Measurements from ENCODE around the gene KCNT2. TPM values are rescaled to one million over a fixed set of nuclear protein-coding genes. Genes with fewer than 3 reads are reported as not detected.

KCNT2 gene
- total and polyA plus RNA-seq, 4 donors: 11.2 to 43.1 (median 23.3) TPM

DNA sequence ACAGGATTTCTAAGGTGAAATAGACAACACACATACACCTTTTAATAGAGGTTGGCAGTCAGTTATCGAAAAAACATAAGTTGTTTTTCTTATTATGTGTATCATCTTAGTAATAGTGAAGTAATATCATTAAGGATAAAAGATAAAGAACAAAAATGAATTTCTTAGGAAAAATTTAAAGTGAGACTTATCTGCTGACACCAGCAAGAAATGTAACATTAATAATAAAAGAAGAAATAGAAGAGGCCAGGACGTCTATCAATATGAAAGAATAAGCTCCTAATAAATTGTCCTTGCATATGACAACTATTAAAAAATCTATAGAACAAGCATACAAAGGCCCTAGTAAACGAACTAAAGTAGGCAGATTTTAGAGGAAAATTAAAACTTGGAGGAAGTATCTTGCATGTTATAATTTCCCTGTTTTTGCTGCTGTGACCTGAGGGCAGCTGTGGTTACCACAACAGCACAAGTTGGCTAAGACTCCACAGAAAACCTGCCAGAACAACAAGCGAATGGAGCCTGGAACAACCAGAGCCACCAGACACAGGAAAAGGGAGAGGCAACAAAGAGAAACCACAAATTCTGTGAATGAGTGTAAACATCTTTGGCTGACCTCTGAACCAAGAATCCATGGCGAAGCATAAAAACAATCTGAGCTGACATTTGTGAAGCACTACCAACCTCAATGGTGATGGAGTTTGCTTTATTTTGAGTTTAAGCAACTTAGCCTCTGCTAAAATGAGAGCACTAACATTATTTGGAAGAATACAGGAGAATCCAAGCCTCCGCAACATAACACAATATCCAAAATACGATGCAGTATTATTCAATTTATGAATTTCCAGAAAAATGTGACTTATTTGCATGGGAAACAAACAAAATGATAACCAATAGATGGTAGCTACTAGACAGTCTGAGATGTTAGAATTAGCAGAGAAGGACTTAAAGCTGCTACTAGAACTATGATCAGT lies 207.5 kb downstream of the KCNT2 start:
- H3K4me1 ChIP-seq (ENCODE audit: control insufficient read depth, insufficient read depth, low read length): no peaks in the 10 kb centered on the region
- H3K4me3 ChIP-seq (ENCODE audit: low read depth, low read length): no peak overlapping the region
- H3K9me3 ChIP-seq (ENCODE audit: control insufficient read depth, insufficient read depth, low read length): no peaks in the 10 kb centered on the region
- 52% methylated on average over 2 of the region's 7 CpGs for whole genome bisulfite sequencing (ENCODE audit: insufficient coverage)
- H3K27ac ChIP-seq (ENCODE audit: low read depth, low read length): no peak overlapping the region
- peak in 1 of 6 donors; percentile 22 for DNase-seq (ENCODE audit: low read depth in 4 of 6, low spot score in 6 of 6)
- H3K27me3 ChIP-seq (ENCODE audit: control insufficient read depth, insufficient read depth, low read length): no peaks in the 10 kb centered on the region
- H3K36me3 ChIP-seq (ENCODE audit: control insufficient read depth, insufficient read depth, low read length): no peaks in the 10 kb centered on the region

DNA sequence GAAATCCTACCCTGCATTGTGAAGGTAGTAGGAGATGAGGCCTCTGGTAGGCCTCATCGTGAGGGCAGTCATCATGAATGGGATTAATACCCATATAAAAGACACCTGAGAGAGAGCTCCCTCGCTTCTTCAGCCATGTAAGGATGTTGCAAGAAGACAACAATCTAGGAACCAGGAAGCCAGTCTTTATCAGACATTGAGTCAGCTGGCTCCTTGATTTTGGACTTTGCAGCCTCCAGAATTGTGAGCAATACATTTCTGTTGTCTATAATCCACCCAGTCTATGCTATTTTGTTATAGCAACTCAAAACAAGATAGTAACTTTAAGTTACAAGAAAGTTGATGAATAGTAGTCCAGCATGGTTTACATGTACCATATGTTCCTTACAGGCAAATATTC lies 208.5 kb downstream of the KCNT2 start:
- Histone ChIP-seq H3K4me3 (ENCODE audit: low read depth, low read length) (no peak overlapping the region), H3K27ac (ENCODE audit: low read depth, low read length) (no peak overlapping the region), H3K4me1 (ENCODE audit: control insufficient read depth, insufficient read depth, low read length) (no peaks in the 10 kb centered on the region), H3K36me3 (ENCODE audit: control insufficient read depth, insufficient read depth, low read length) (no peaks in the 10 kb centered on the region), H3K9me3 (ENCODE audit: control insufficient read depth, insufficient read depth, low read length) (no peaks in the 10 kb centered on the region), H3K27me3 (ENCODE audit: control insufficient read depth, insufficient read depth, low read length) (no peaks in the 10 kb centered on the region)
- WGBS (ENCODE audit: insufficient coverage): 100% methylated on average over 1 of the region's 2 CpGs
- DNase-seq (ENCODE audit: low read depth in 4 of 6, low spot score in 6 of 6): no peak

DNA sequence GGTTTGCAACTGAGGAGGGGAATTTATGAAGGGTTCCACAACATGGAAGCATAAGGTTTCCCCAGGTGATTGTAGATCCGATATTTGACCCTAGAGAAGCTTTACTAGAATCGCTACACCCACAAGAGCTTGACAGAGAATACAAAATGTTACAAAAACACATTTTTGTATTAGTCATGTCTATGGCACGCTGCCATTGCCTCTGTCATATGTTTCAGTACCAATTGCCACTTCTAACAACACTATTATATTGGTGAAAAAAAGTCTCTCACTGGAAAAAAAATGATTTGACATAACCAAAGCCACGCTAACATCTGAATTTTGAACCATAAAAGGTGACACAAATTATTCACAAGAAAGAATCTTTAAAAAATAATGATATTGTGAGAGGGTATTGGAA lies 214.5 kb downstream of the KCNT2 start:
- Histone ChIP-seq H3K9me3 (ENCODE audit: control insufficient read depth, insufficient read depth, low read length) (no peaks in the 10 kb centered on the region), H3K4me1 (ENCODE audit: control insufficient read depth, insufficient read depth, low read length) (no peaks in the 10 kb centered on the region), H3K4me3 (ENCODE audit: low read depth, low read length) (no peak overlapping the region), H3K36me3 (ENCODE audit: control insufficient read depth, insufficient read depth, low read length) (no peaks in the 10 kb centered on the region), H3K27ac (ENCODE audit: low read depth, low read length) (no peak overlapping the region), H3K27me3 (ENCODE audit: control insufficient read depth, insufficient read depth, low read length) (no peaks in the 10 kb centered on the region)
- no peak for DNase-seq (ENCODE audit: low read depth in 4 of 6, low spot score in 6 of 6)
- 100% methylated on average over 2 of the region's 4 CpGs for WGBS (ENCODE audit: insufficient coverage)

DNA sequence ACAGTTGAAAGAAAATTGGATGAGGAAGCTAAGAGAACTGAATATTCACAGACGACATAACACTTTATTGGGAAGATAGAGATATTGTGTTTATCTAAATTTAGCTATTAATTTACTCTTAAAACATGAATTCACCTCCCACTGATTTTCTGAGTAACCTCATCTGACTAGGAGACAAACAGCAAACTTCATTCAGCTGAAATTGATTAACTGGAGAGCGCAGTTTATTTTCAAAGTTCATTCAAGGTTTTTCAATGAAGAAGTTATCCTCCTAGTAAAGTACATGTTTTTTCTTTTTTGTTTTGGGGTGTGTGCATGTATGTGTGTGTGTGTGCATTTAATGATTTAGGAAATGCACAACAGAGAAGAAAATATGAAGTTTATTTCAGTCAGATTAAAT lies 215.0 kb downstream of the KCNT2 start:
- no peak overlapping the region for H3K27ac ChIP-seq (ENCODE audit: low read depth, low read length)
- no peaks in the 10 kb centered on the region for H3K9me3 ChIP-seq (ENCODE audit: control insufficient read depth, insufficient read depth, low read length)
- no peaks in the 10 kb centered on the region for H3K4me1 ChIP-seq (ENCODE audit: control insufficient read depth, insufficient read depth, low read length)
- WGBS (ENCODE audit: insufficient coverage): no CpG with 5 or more reads among the region's 2 CpGs
- DNase-seq (ENCODE audit: low read depth in 4 of 6, low spot score in 6 of 6): no peak
- H3K36me3 ChIP-seq (ENCODE audit: control insufficient read depth, insufficient read depth, low read length): no peaks in the 10 kb centered on the region
- H3K27me3 ChIP-seq (ENCODE audit: control insufficient read depth, insufficient read depth, low read length): no peaks in the 10 kb centered on the region
- H3K4me3 ChIP-seq (ENCODE audit: low read depth, low read length): no peak overlapping the region

DNA sequence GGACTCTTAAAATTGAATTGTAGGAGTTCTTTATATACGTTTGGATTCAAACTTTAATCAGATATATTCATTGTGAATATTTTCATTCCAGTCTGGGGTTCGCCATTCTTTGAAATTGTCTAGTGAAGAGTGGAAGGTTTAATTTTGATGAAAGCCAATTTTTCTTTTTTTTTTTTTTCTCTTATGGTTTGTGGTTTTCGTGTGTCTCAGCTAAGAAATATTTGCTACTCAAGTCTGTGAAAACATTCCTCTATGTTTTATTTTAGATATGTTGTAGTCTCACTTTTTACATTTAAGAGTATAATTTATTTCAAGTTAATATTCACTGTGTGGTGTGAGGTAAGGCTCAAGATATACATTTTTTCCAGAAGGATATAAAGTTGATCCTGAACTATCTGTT lies 220.5 kb downstream of the KCNT2 start:
- no peak overlapping the region for H3K4me3 ChIP-seq (ENCODE audit: low read depth, low read length)
- WGBS (ENCODE audit: insufficient coverage): no CpG with 5 or more reads among the region's 3 CpGs
- H3K36me3 ChIP-seq (ENCODE audit: control insufficient read depth, insufficient read depth, low read length): no peaks in the 10 kb centered on the region
- no peak overlapping the region for H3K27ac ChIP-seq (ENCODE audit: low read depth, low read length)
- no peaks in the 10 kb centered on the region for H3K27me3 ChIP-seq (ENCODE audit: control insufficient read depth, insufficient read depth, low read length)
- H3K4me1 ChIP-seq (ENCODE audit: control insufficient read depth, insufficient read depth, low read length): no peaks in the 10 kb centered on the region
- no peak for DNase-seq (ENCODE audit: low read depth in 4 of 6, low spot score in 6 of 6)
- H3K9me3 ChIP-seq (ENCODE audit: control insufficient read depth, insufficient read depth, low read length): no peaks in the 10 kb centered on the region

DNA sequence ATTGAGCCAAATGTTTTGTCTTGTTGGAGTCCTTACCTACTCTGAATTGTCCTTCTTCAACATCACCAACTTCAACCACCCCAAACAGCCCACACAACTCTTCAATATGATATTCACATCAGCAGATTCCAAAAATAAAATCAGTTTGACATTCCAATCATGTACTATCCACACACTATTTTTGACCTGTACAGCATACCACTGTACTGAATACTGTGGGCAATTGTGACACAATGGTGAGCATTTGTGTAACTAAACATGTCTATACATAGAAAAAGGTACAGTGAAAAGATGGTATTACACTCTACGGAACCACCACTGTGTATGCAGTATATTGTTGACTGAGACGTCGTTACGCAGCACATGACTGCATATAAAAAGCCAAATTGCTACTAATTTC lies 223.1 kb downstream of the KCNT2 start:
- no peaks in the 10 kb centered on the region for H3K27me3 ChIP-seq (ENCODE audit: control insufficient read depth, insufficient read depth, low read length)
- no peak overlapping the region for H3K4me3 ChIP-seq (ENCODE audit: low read depth, low read length)
- no peaks in the 10 kb centered on the region for H3K36me3 ChIP-seq (ENCODE audit: control insufficient read depth, insufficient read depth, low read length)
- no peaks in the 10 kb centered on the region for H3K4me1 ChIP-seq (ENCODE audit: control insufficient read depth, insufficient read depth, low read length)
- WGBS (ENCODE audit: insufficient coverage): no CpG with 5 or more reads among the region's 4 CpGs
- H3K9me3 ChIP-seq (ENCODE audit: control insufficient read depth, insufficient read depth, low read length): no peaks in the 10 kb centered on the region
- DNase-seq (ENCODE audit: low read depth in 4 of 6, low spot score in 6 of 6): no peak
- no peak overlapping the region for H3K27ac ChIP-seq (ENCODE audit: low read depth, low read length)

DNA sequence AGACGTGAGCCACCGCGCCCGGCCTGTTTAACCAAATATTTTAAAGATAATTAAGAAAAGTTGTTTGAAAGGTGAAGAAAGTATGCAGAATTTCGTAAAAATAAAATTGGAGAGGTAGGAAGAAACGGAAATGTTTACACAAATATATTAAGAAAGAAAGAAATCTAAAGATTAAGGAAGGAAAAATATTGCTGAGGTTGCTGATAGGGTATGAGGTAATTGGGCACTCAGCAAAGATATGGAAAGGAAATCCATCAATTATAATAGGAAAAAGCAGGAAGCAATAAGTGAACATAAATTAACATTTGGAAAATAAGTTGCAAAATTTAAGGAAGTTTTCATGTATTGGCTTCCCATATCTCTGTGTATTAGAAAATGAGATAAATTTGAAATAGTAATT lies 225.9 kb downstream of the KCNT2 start:
- no peak overlapping the region for H3K27ac ChIP-seq (ENCODE audit: low read depth, low read length)
- no peaks in the 10 kb centered on the region for H3K27me3 ChIP-seq (ENCODE audit: control insufficient read depth, insufficient read depth, low read length)
- H3K36me3 ChIP-seq (ENCODE audit: control insufficient read depth, insufficient read depth, low read length): no peaks in the 10 kb centered on the region
- H3K4me3 ChIP-seq (ENCODE audit: low read depth, low read length): no peak overlapping the region
- no peak for DNase-seq (ENCODE audit: low read depth in 4 of 6, low spot score in 6 of 6)
- H3K9me3 ChIP-seq (ENCODE audit: control insufficient read depth, insufficient read depth, low read length): no peaks in the 10 kb centered on the region
- WGBS (ENCODE audit: insufficient coverage): no CpG with 5 or more reads among the region's 6 CpGs
- no peaks in the 10 kb centered on the region for H3K4me1 ChIP-seq (ENCODE audit: control insufficient read depth, insufficient read depth, low read length)

DNA sequence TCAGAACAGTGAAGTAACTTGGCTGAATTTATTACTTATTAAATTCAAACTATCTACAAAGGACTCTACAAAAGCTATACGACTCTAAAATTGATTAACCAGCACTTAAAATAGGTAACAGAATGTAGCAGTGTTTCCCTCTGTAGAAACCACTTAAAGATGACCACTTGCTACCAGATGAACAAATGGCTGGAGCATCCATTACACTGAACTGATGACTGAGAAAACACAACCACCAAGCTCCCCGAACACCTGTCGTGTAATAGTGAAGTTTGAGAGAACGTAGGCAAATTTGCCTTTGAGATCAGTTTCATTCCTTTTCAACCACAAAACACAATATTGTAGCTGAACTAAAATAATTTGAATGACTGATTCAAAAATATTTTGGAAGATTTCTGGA lies 226.7 kb downstream of the KCNT2 start:
- no peak for DNase-seq (ENCODE audit: low read depth in 4 of 6, low spot score in 6 of 6)
- WGBS (ENCODE audit: insufficient coverage): no CpG with 5 or more reads among the region's 4 CpGs

DNA sequence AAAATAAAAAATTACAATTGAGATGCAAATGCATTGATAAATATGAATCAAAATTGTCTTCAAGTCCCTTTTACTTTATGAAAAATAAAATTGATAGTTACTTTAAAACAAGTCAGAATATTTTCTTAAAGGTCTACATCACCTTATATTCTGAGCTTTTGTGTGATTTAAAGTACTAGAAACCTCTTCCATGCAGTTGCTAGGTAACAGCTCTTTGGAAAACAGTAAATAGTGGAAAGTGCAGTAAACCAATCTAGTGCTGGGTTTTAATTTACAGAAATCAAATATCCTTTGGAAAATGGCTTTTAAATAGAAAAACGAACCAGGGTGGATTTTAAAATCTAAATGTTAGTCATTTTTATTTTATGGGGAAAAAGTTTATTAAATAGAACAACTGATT lies 227.9 kb downstream of the KCNT2 start:
- H3K27ac ChIP-seq (ENCODE audit: low read depth, low read length): no peak overlapping the region
- H3K9me3 ChIP-seq (ENCODE audit: control insufficient read depth, insufficient read depth, low read length): no peaks in the 10 kb centered on the region
- no peaks in the 10 kb centered on the region for H3K27me3 ChIP-seq (ENCODE audit: control insufficient read depth, insufficient read depth, low read length)
- H3K4me3 ChIP-seq (ENCODE audit: low read depth, low read length): no peak overlapping the region
- no peaks in the 10 kb centered on the region for H3K4me1 ChIP-seq (ENCODE audit: control insufficient read depth, insufficient read depth, low read length)
- H3K36me3 ChIP-seq (ENCODE audit: control insufficient read depth, insufficient read depth, low read length): no peaks in the 10 kb centered on the region
- WGBS (ENCODE audit: insufficient coverage): no CpG with 5 or more reads among the region's 1 CpG
- peak in 5 of 6 donors; percentile 6 to 73 (median 29) for DNase-seq (ENCODE audit: low read depth in 4 of 6, low spot score in 6 of 6)

More for the DNA sequence above, 226.7 kb downstream of the KCNT2 start:
- Histone ChIP-seq H3K9me3 (ENCODE audit: control insufficient read depth, insufficient read depth, low read length) (no peaks in the 10 kb centered on the region), H3K27me3 (ENCODE audit: control insufficient read depth, insufficient read depth, low read length) (no peaks in the 10 kb centered on the region), H3K36me3 (ENCODE audit: control insufficient read depth, insufficient read depth, low read length) (no peaks in the 10 kb centered on the region), H3K4me3 (ENCODE audit: low read depth, low read length) (no peak overlapping the region), H3K27ac (ENCODE audit: low read depth, low read length) (no peak overlapping the region), H3K4me1 (ENCODE audit: control insufficient read depth, insufficient read depth, low read length) (no peaks in the 10 kb centered on the region)

DNA sequence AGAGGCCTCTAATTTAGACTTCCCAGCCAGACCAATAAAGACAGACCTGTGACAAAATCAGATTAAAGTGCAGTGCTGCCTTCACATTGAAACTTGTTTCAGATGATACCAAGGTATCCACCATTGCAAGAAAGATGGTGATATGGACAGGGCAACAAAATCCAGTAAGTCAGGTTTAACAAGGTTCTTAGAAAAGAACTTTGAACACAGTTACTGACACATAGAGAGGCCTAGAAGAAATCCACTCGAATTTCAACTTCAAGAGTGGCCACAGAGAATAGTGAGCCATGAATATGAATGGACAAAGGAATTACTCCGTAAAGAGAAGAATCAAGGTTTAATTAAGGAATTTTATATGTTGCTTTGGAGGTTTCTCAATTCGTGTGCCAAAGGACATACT lies 230.4 kb downstream of the KCNT2 start:
- 86% methylated on average over 1 of the region's 3 CpGs for WGBS (ENCODE audit: insufficient coverage)
- Histone ChIP-seq H3K4me1 (ENCODE audit: control insufficient read depth, insufficient read depth, low read length) (no peaks in the 10 kb centered on the region), H3K27ac (ENCODE audit: low read depth, low read length) (no peak overlapping the region), H3K4me3 (ENCODE audit: low read depth, low read length) (no peak overlapping the region), H3K9me3 (ENCODE audit: control insufficient read depth, insufficient read depth, low read length) (no peaks in the 10 kb centered on the region), H3K36me3 (ENCODE audit: control insufficient read depth, insufficient read depth, low read length) (no peaks in the 10 kb centered on the region), H3K27me3 (ENCODE audit: control insufficient read depth, insufficient read depth, low read length) (no peaks in the 10 kb centered on the region)
- DNase-seq (ENCODE audit: low read depth in 4 of 6, low spot score in 6 of 6): no peak

Measured in spinal cord (tissue), 10 donors.